ENCODE results near the gene SIPA1L3.

DNA sequence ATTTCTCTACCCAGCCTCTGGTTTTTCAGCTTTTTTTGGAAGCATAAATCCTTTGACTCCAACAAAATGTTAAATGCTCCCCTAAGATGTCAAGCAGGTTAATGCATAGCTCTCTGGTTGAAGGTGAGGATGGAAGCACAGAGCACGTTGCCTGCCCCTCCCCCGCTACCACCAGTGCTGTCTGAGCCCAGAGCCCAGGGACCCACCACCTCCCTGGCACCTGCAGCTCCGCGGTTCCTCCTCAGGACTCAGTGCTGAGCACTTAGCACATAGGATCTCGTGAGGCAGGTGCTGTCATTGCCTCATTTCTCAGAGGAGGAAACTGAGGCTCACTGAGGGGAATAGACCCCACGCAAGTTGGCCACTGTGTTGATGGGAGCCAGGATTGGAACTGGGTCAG is 268.4 kb downstream of the SIPA1L3 start:
- TF ChIP-seq EZH2 (optimal IDR thresholded peaks at IDR 0.05; ENCODE audit: low read depth, low read length) (no peak), EZH2phosphoT487 (IDR thresholded peaks at IDR 0.05; ENCODE audit: low read length) (no peak)
- TF ChIP-seq, protein P1, sequence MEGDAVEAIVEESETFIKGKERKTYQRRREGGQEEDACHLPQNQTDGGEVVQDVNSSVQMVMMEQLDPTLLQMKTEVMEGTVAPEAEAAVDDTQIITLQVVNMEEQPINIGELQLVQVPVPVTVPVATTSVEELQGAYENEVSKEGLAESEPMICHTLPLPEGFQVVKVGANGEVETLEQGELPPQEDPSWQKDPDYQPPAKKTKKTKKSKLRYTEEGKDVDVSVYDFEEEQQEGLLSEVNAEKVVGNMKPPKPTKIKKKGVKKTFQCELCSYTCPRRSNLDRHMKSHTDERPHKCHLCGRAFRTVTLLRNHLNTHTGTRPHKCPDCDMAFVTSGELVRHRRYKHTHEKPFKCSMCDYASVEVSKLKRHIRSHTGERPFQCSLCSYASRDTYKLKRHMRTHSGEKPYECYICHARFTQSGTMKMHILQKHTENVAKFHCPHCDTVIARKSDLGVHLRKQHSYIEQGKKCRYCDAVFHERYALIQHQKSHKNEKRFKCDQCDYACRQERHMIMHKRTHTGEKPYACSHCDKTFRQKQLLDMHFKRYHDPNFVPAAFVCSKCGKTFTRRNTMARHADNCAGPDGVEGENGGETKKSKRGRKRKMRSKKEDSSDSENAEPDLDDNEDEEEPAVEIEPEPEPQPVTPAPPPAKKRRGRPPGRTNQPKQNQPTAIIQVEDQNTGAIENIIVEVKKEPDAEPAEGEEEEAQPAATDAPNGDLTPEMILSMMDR (IDR thresholded peaks at IDR 0.05; ENCODE audit: low read length) = no peak
